Sigmoid colon (tissue), 3 donors: ENCODE data around the gene PRKCQ.

Experiments
- CTCF ChIP-seq, 4 experiments: fragments of 450-650 bp in 3 of 4; fragments of 200-600 bp in 1 of 4; IDR thresholded peaks; one replicate each; pipeline ENCODE4 v1.5.1; 2016 to 2019; ENCODE audit warnings: antibody characterized with exemption in 4 of 4, mild to moderate bottlenecking in 3 of 4, moderate library complexity in 2 of 4
- POLR2A ChIP-seq, 2 donors: fragments of 450-650 bp; IDR thresholded peaks; one replicate each; pipeline ENCODE4 v1.6.1; 2016; ENCODE audit warnings: antibody characterized with exemption in 2 of 2, mild to moderate bottlenecking in 2 of 2, moderate library complexity in 2 of 2

- TF ChIP-seq CTCF (IDR thresholded peaks at IDR 0.05) (no peak), POLR2A (IDR thresholded peaks at IDR 0.05) (no peak)
Observed at GRCh38 chr10:6384031-6384430, 196.0 kb downstream of the PRKCQ start.
